Spleen (tissue), 11 donors: ENCODE results near the gene MAT2B. TPM values are rescaled to one million over a fixed set of nuclear protein-coding genes. Genes with fewer than 3 reads are reported as not detected.
A peak's percentile ranks its signal among the peaks of the same experiment; 100 is the strongest.

ENCODE experiments used
- DNase-seq: peaks from one replicate; pipeline ENCODE4 v3.0.0-alpha.2; 2020
- H3K27ac ChIP-seq, 8 donors: fragments of 200-600 bp; sonication (generic) in 7 of 8; 1 replicate in 4 of 8; 2 replicates in 4 of 8; pipeline versions ENCODE4 v1.5.0 to v1.8.0; 2016 to 2021; ENCODE audit warnings: inconsistent platforms in 4 of 8, mild to moderate bottlenecking in 4 of 8, moderate library complexity in 1 of 8
- H3K27me3 ChIP-seq, 7 donors: fragments of 200-600 bp; sonication (generic) in 6 of 7; replicated peaks in 1 of 7; 1 replicate in 4 of 7; 2 replicates in 3 of 7; pipeline versions ENCODE4 v1.5.0 to v1.8.0; 2016 to 2021; ENCODE audit warnings: inconsistent platforms in 3 of 7, mild to moderate bottlenecking in 1 of 7
- H3K36me3 ChIP-seq, 6 donors: fragments of 200-600 bp; sonication (generic) in 5 of 6; 1 replicate in 4 of 6; 2 replicates in 2 of 6; pipeline versions ENCODE4 v1.5.0 to v1.8.0; 2016 to 2021; ENCODE audit warnings: inconsistent platforms in 2 of 6
- H3K4me1 ChIP-seq, 6 donors: fragments of 200-600 bp; sonication (generic) in 5 of 6; 1 replicate in 3 of 6; 2 replicates in 3 of 6; pipeline versions ENCODE4 v1.5.0 to v1.8.0; 2016 to 2021; ENCODE audit warnings: inconsistent platforms in 3 of 6
- H3K4me3 ChIP-seq, 8 donors: fragments of 200-600 bp; sonication (generic) in 7 of 8; 1 replicate in 4 of 8; 2 replicates in 4 of 8; pipeline versions ENCODE4 v1.5.0 to v1.8.0; 2016 to 2021; ENCODE audit warnings: inconsistent platforms in 4 of 8, mild to moderate bottlenecking in 4 of 8, moderate library complexity in 2 of 8
- H3K9me3 ChIP-seq, 8 donors: fragments of 200-600 bp; sonication (generic) in 7 of 8; 1 replicate in 4 of 8; 2 replicates in 4 of 8; pipeline versions ENCODE4 v1.5.0 to v1.8.0; 2016 to 2021; ENCODE audit warnings: inconsistent platforms in 4 of 8
- POLR2A ChIP-seq, 3 donors: fragments of 450-650 bp; IDR thresholded peaks; one replicate each; pipeline ENCODE4 v1.5.1; 2017; ENCODE audit warnings: antibody characterized with exemption in 3 of 3, mild to moderate bottlenecking in 1 of 3
- POLR2AphosphoS5 ChIP-seq, 3 donors: sonication (generic); formaldehyde crosslinking; IDR thresholded peaks; one replicate each; pipeline ENCODE4 v1.5.1; 2017; ENCODE audit warnings: antibody characterized with exemption in 3 of 3
- WGBS, 5 donors: extraction: QIAGEN DNeasy Blood & Tissue Kit in 3 of 5; methylation state at CpG; one replicate each; pipeline versions ENCODE4 v1.1.5 to v1.1.7; 2013 to 2018; 5-methylcytosine and 5-hydroxymethylcytosine counted together
- intact Hi-C: fragments of 100-400 bp; cut with DNase I; formaldehyde crosslinking; loops from one replicate; pipeline ENCODE4 v1.15.0; 2023; ENCODE audit warnings: low total_unique reads
- polyA plus RNA-seq, 3 donors: library from polyadenylated mRNA; stranded (reverse); fragments of 200-250 nt; gene quantifications; one replicate each; pipeline ENCODE4 v1.2.1, GENCODE V29; 2013
- total RNA-seq, 7 donors: library from RNA; depleted of rRNA in 3 of 7; stranded (reverse); fragments of >200 nt in 3 of 7; fragmentation: NEBNext Ultra II Directional in 4 of 7; extraction: Animal tissue kit (Norgen Biotek cat#: 25700) in 4 of 7; gene quantifications; one replicate each; pipeline versions ENCODE4 v1.1.0 to v1.2.1, GENCODE V29; 2016 to 2021
- TF ChIP-seq, protein P1 (sequence below), 11 experiments: fragments of 200-600 bp in 7 of 11; fragments of 450-650 bp in 4 of 11; sonication (generic) in 4 of 11; IDR thresholded peaks in 8 of 11; conservative IDR thresholded peaks in 3 of 11; 1 replicate in 7 of 11; 2 replicates in 4 of 11; pipeline versions ENCODE4 v1.4.0 to v1.8.0; 2016 to 2021; ENCODE audit warnings: antibody characterized with exemption in 11 of 11, inconsistent platforms in 4 of 11, mild to moderate bottlenecking in 1 of 11
- donor health status: healthy with polysubstance abuse.
- donor health status: DM: no; HTN: no; CAD: no; lungs with moderate emphysema.
- donor health status: DM: no; HTN: no; CAD: no.
- donor health status: Bipolar disorder and iron deficiency.
- donor health status: healthy.
- donor health status: DM: no; HTN: no; CAD: no.
- donor health status: DM: yes; HTN: yes; CAD: no.

Gene MAT2B
- total and polyA plus RNA-seq, 10 donors: 61.6 to 110 (median 89.6) TPM

DNA sequence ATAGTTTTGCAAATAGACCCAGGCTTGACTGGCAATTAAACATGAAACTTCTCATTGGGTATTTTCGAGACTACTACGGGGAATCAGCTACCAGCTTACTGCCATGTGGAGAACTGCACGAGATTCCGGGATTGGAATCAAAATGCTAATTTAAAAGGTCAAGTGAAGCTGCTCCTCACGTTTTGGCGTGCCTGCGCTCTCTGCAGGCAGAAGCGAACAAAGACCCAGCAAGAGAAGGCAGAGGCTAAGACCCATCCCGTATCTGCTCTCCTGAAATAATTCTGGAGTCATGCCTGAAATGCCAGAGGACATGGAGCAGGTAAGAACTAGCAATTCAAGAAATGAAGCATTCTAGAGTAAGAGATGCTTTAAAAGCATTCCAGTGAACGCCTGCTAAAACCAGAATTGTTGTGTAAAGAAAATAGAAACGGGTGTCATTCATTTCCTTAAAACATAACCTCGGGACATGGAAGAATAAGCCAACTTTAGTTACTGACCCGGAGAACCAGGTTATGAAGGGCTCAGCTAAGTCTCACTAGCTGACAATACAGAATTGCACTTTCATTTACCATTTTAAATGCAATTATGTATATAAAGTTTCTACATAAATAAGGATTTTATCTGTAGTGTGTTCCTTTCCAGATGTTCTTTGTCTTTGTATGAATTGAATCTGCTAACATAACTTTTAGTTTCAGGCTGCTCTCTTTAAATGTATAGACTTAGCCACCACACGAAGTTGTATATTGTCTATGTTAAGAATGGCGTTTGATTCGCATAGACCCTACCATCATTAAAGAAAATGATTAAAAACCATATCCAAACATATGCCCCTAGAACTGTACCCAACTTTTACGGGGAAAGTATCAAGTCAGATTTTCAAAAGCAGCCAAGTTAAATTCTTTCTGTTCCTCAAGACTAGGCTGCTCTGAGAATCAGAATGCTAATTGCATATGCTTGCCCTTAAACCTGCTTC, 2.0 kb upstream of the MAT2B start:
- Histone ChIP-seq H3K4me3 (peak overlapping the region; percentile 32 to 87 (median 64)), H3K36me3 (no peaks in the 10 kb centered on the region), H3K27ac (peak overlapping the region; percentile 97 to 100 (median 98)), H3K4me1 (peaks cover 15 to 52% (median 39%) of the 10 kb centered on the region in 6 donors), H3K9me3 (no peaks in the 10 kb centered on the region), H3K27me3 (no peaks in the 10 kb centered on the region)
- intact Hi-C loops: no loop called here
- TF ChIP-seq POLR2AphosphoS5 (IDR thresholded peaks at IDR 0.05) (peak in 2 of 3 donors; percentile 34 to 82), POLR2A (IDR thresholded peaks at IDR 0.05) (peak in 1 of 3 donors; percentile 64)
- TF ChIP-seq, protein P1, sequence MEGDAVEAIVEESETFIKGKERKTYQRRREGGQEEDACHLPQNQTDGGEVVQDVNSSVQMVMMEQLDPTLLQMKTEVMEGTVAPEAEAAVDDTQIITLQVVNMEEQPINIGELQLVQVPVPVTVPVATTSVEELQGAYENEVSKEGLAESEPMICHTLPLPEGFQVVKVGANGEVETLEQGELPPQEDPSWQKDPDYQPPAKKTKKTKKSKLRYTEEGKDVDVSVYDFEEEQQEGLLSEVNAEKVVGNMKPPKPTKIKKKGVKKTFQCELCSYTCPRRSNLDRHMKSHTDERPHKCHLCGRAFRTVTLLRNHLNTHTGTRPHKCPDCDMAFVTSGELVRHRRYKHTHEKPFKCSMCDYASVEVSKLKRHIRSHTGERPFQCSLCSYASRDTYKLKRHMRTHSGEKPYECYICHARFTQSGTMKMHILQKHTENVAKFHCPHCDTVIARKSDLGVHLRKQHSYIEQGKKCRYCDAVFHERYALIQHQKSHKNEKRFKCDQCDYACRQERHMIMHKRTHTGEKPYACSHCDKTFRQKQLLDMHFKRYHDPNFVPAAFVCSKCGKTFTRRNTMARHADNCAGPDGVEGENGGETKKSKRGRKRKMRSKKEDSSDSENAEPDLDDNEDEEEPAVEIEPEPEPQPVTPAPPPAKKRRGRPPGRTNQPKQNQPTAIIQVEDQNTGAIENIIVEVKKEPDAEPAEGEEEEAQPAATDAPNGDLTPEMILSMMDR (IDR thresholded peaks at IDR 0.05 in 8 of 11, conservative IDR thresholded peaks at IDR 0.05 in 3 of 11): peak in 6 of 11 experiments; percentile 13 to 36 (median 22)
- DNase-seq: peak; percentile 75
- 1 to 2% (median 1%) methylated on average over 17 of the region's 17 CpGs for WGBS, 5 donors

DNA sequence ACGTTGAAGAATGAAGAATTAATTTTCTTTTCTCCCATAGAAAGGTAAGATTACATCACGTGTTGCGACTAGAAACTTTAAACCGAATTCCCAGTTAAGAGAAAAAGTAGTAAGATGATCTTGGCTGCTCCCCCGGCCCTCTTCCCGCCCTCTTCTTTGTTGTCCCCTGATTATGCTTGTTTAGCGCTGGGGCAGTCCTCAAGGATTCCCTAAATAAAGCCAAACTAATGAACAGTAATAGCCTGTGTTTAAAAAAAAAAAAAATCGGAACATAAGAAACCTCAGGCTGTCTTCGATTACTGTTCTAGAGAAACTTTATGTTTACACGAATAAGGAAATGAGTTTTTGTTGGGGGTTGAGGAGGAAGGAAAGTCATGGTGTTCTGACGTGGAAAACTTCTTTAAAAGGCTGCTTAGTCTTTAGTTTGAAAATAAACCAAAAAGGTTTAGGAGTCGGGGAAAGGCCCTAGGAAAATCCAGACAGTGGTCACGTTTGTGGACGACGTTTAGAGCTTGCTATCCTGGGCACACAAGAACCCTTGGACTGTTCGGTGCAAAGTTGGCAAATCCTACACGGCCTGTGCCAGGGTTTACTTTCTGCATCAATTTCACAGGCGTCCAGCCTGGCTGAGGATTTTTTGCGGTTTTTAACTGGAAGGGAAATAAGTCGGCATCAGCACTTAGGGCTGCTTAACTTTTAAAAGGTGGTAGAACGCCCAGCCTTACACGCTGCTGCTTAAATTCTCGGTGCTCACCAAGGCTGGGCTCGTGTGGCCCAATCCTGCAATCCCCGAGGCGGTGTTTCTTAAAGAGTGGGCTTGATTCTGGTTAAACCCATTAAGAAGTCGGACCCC, 1.1 kb upstream of the MAT2B start:
- WGBS, 5 donors: 1% methylated on average over 27 of the region's 27 CpGs
- Histone ChIP-seq H3K4me3 (peak overlapping the region; percentile 42 to 87 (median 64)), H3K4me1 (peaks cover 18 to 61% (median 48%) of the 10 kb centered on the region in 6 donors), H3K27ac (peak overlapping the region; percentile 97 to 100 (median 98)), H3K9me3 (no peaks in the 10 kb centered on the region), H3K27me3 (no peaks in the 10 kb centered on the region), H3K36me3 (no peaks in the 10 kb centered on the region)
- TF ChIP-seq POLR2AphosphoS5 (IDR thresholded peaks at IDR 0.05): peak in 2 of 3 donors; percentile 16 to 49
- no peak for TF ChIP-seq POLR2A (IDR thresholded peaks at IDR 0.05)
- intact Hi-C loops: no loop called here
- peak; percentile 80 for DNase-seq

DNA sequence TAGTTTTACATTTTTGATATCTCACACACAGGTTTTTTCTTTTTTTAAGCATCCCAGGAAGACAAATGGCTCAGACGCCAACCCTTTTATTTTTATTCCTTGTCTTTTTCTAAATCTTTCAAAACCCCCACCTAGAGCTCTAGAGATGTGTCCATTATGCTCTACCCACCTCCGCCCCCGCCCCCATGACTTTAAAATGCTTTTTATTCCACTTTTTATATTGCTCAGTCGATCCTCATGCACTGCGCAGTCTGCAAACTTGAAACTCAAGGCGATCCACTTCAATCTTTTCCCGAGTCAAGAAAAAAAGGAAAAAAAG, 411 bp upstream of the MAT2B start:
- Histone ChIP-seq H3K27ac (peak overlapping the region; percentile 97 to 100 (median 98)), H3K4me1 (peaks cover 24 to 68% (median 55%) of the 10 kb centered on the region in 6 donors), H3K9me3 (no peaks in the 10 kb centered on the region), H3K36me3 (no peaks in the 10 kb centered on the region), H3K27me3 (no peaks in the 10 kb centered on the region), H3K4me3 (peak overlapping the region; percentile 42 to 87 (median 64))
- 0 to 1% (median 1%) methylated on average over 7 of the region's 7 CpGs for WGBS, 5 donors
- intact Hi-C loops: loop anchor here (5.0 kb wide), 1 partner anchor 43 kb away; the partner anchor contains the start of genes HMMR and NUDCD2
- TF ChIP-seq, protein P1 (IDR thresholded peaks at IDR 0.05 in 8 of 11, conservative IDR thresholded peaks at IDR 0.05 in 3 of 11): no peak
- TF ChIP-seq POLR2A (IDR thresholded peaks at IDR 0.05): no peak
- TF ChIP-seq POLR2AphosphoS5 (IDR thresholded peaks at IDR 0.05): no peak
- peak; percentile 70 for DNase-seq

DNA sequence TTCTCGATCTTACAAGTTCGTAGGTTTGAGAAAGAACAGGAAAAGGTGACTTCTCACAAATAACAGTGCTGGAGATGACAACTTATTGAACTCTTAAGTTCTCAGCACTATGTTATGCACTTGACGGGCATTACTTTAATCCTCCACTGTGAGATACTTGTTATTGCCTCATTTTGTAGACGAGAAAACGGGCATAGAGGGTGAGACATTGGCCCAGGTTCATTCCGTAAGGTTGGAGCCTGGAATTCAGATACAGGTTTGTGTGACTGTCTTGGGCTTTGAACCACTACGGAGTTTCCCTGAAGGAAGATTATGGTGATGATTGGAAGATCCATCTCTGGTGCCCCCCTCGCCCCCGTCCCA, 657 bp downstream of the MAT2B start:
- H3K4me3 ChIP-seq: peak overlapping the region; percentile 42 to 87 (median 64)
- WGBS, 5 donors: 0 to 1% (median 0%) methylated on average over 9 of the region's 9 CpGs
- peaks cover 27 to 79% (median 64%) of the 10 kb centered on the region in 6 donors for H3K4me1 ChIP-seq
- no peaks in the 10 kb centered on the region for H3K9me3 ChIP-seq
- DNase-seq: peak; percentile 81
- H3K36me3 ChIP-seq: no peaks in the 10 kb centered on the region
- intact Hi-C loops: loop anchor here (5.0 kb wide), 1 partner anchor 44 kb away; the partner anchor contains the start of genes HMMR and NUDCD2
- TF ChIP-seq POLR2AphosphoS5 (IDR thresholded peaks at IDR 0.05) (no peak), POLR2A (IDR thresholded peaks at IDR 0.05) (no peak)
- TF ChIP-seq, protein P1 (IDR thresholded peaks at IDR 0.05 in 8 of 11, conservative IDR thresholded peaks at IDR 0.05 in 3 of 11): no peak
- no peaks in the 10 kb centered on the region for H3K27me3 ChIP-seq
- H3K27ac ChIP-seq: peak overlapping the region; percentile 97 to 100 (median 98)
